WTC11 (cell line): ENCODE data around the gene ANKRD28. TPM values are rescaled to one million over a fixed set of nuclear protein-coding genes. Genes with fewer than 3 reads are reported as not detected.
A peak's percentile ranks its signal among the peaks of the same experiment; 100 is the strongest.

ENCODE experiments used
- ATAC-seq: fragments of 200-7000 bp; cut with Tn5 transposase; 2 replicates; pipeline ENCODE4 v1.10.0; 2021; ENCODE audit warnings: mild to moderate bottlenecking, moderate library complexity
- CTCF ChIA-PET: fragments of 300-600 bp; sonication (Branson Sonifier 250); formaldehyde crosslinking; loops from one replicate; lab custom pipeline; 2021; ENCODE audit warnings: antibody characterized with exemption; lab: Charles Lee
- POLR2A ChIA-PET: fragments of 350-600 bp; sonication (Branson Sonifier 250); formaldehyde crosslinking; loops from one replicate; lab custom pipeline; 2021; ENCODE audit warnings: antibody characterized with exemption; lab: Charles Lee
- DNase-seq: peaks from one replicate; pipeline ENCODE4 v3.0.0; 2021; ENCODE audit warnings: low spot score
- H3K27ac Mint-ChIP-seq: 2 replicates; pipeline ENCODE4 v1.8.0; 2021; ENCODE audit warnings: mixed read lengths
- H3K27me3 Mint-ChIP-seq: 2 replicates; pipeline ENCODE4 v1.8.0; 2021; ENCODE audit warnings: low read depth, mild to moderate bottlenecking, moderate library complexity, mixed read lengths
- H3K36me3 Mint-ChIP-seq: 2 replicates; pipeline ENCODE4 v1.8.0; 2021; ENCODE audit warnings: mixed read lengths
- H3K4me1 Mint-ChIP-seq: 2 replicates; pipeline ENCODE4 v1.8.0; 2022; ENCODE audit warnings: mixed read lengths
- H3K4me3 Mint-ChIP-seq: 2 replicates; pipeline ENCODE4 v1.8.0; 2021; ENCODE audit warnings: mild to moderate bottlenecking, moderate library complexity, mixed read lengths
- H3K9me3 Mint-ChIP-seq: 2 replicates; pipeline ENCODE4 v1.8.0; 2021; ENCODE audit warnings: mixed read lengths
- ATF1 ChIP-seq: sonication (generic); formaldehyde crosslinking; IDR thresholded peaks from 2 replicates; pipeline ENCODE4 v1.8.1; 2023; ENCODE audit warnings: mild to moderate bottlenecking, moderate library complexity, missing genetic modification reagents
- ATF3 ChIP-seq: sonication (generic); formaldehyde crosslinking; conservative IDR thresholded peaks from 2 replicates; pipeline ENCODE4 v1.8.1; 2022; ENCODE audit warnings: mild to moderate bottlenecking, missing genetic modification reagents
- ATF6 ChIP-seq: sonication (generic); formaldehyde crosslinking; IDR thresholded peaks from 2 replicates; pipeline ENCODE4 v1.8.1; 2023; ENCODE audit warnings: mild to moderate bottlenecking, missing genetic modification reagents
- CBFB ChIP-seq: sonication (generic); formaldehyde crosslinking; IDR thresholded peaks from 2 replicates; pipeline ENCODE4 v1.8.1; 2022; ENCODE audit warnings: mild to moderate bottlenecking, low read depth, missing genetic modification reagents
- E2F1 ChIP-seq: sonication (generic); formaldehyde crosslinking; IDR thresholded peaks from 2 replicates; pipeline ENCODE4 v1.8.0; 2022; ENCODE audit warnings: mild to moderate bottlenecking, missing genetic modification reagents
- GTF2I ChIP-seq: fragments of 250-450 bp; sonication (Bioruptor Pico); conservative IDR thresholded peaks from 2 replicates; pipeline ENCODE4 v1.4.0; 2021; ENCODE audit warnings: mild to moderate bottlenecking
- IRF1 ChIP-seq: sonication (generic); formaldehyde crosslinking; IDR thresholded peaks from 2 replicates; pipeline ENCODE4 v1.8.0; 2023; ENCODE audit warnings: missing genetic modification reagents
- JUN ChIP-seq: sonication (generic); formaldehyde crosslinking; IDR thresholded peaks from 2 replicates; pipeline ENCODE4 v1.8.0; 2023; ENCODE audit warnings: mild to moderate bottlenecking, missing genetic modification reagents
- MYBL2 ChIP-seq: sonication (generic); formaldehyde crosslinking; IDR thresholded peaks from 2 replicates; pipeline ENCODE4 v1.8.1; 2023; ENCODE audit warnings: mild to moderate bottlenecking, moderate library complexity, missing genetic modification reagents
- NFATC4 ChIP-seq: fragments of 250-450 bp; sonication (Bioruptor Pico); IDR thresholded peaks from 2 replicates; pipeline ENCODE4 v1.9.0; 2021; ENCODE audit warnings: mild to moderate bottlenecking
- SMAD4 ChIP-seq: sonication (generic); formaldehyde crosslinking; IDR thresholded peaks from 2 replicates; pipeline ENCODE4 v1.8.0; 2022; ENCODE audit warnings: mild to moderate bottlenecking, missing genetic modification reagents
- STAT6 ChIP-seq: sonication (generic); formaldehyde crosslinking; conservative IDR thresholded peaks from 2 replicates; pipeline ENCODE4 v1.8.1; 2023; ENCODE audit warnings: mild to moderate bottlenecking, low read depth, missing genetic modification reagents, moderate library complexity
- TEAD4 ChIP-seq: sonication (generic); formaldehyde crosslinking; IDR thresholded peaks from 2 replicates; pipeline ENCODE4 v1.8.0; 2022; ENCODE audit warnings: mild to moderate bottlenecking, missing genetic modification reagents
- TP53 ChIP-seq: sonication (generic); formaldehyde crosslinking; IDR thresholded peaks from 2 replicates; pipeline ENCODE4 v1.8.1; 2023; ENCODE audit warnings: mild to moderate bottlenecking, missing genetic modification reagents
- USF2 ChIP-seq: sonication (generic); formaldehyde crosslinking; IDR thresholded peaks from 2 replicates; pipeline ENCODE4 v1.8.1; 2023; ENCODE audit warnings: mild to moderate bottlenecking, missing genetic modification reagents, moderate library complexity
- ZMAT4 ChIP-seq: fragments of 250-450 bp; sonication (Bioruptor Pico); IDR thresholded peaks from 2 replicates; pipeline ENCODE4 v1.9.0; 2021; ENCODE audit warnings: mild to moderate bottlenecking
- ZNF121 ChIP-seq: sonication (generic); formaldehyde crosslinking; IDR thresholded peaks from 2 replicates; pipeline ENCODE4 v1.8.0; 2023; ENCODE audit warnings: missing genetic modification reagents
- ZNF219 ChIP-seq: sonication (generic); formaldehyde crosslinking; IDR thresholded peaks from 2 replicates; pipeline ENCODE4 v1.8.0; 2023; ENCODE audit warnings: missing genetic modification reagents, mild to moderate bottlenecking, borderline replicate concordance
- ZNF423 ChIP-seq: fragments of 250-450 bp; sonication (Bioruptor Pico); IDR thresholded peaks from 2 replicates; pipeline ENCODE4 v2.1.2; 2022; ENCODE audit warnings: mild to moderate bottlenecking, moderate library complexity
- ZNF512 ChIP-seq: sonication (generic); formaldehyde crosslinking; IDR thresholded peaks from 2 replicates; pipeline ENCODE4 v1.8.1; 2022; ENCODE audit warnings: missing genetic modification reagents, borderline replicate concordance
- total RNA-seq: library from RNA; stranded (reverse); gene quantifications from 3 replicates; pipeline ENCODE4 v1.2.3, GENCODE V29; 2021

ANKRD28 gene
- total RNA-seq, 1 experiment from 2014 or later, result 51.6 TPM

GRCh38 chr3:15757824-15758223 lies 40.0 kb downstream of the ANKRD28 start:
- DNase-seq, result no peak
- TF ChIP-seq CBFB, result no peak
- TF ChIP-seq NFATC4 (CRISPR knock-in tag), result no peak
- no peak for TF ChIP-seq ZMAT4 (CRISPR knock-in tag)
- no peak for TF ChIP-seq ZNF512 (CRISPR knock-in tag)
- no peak for TF ChIP-seq ATF6
- no peak for TF ChIP-seq E2F1
- TF ChIP-seq SMAD4 (CRISPR knock-in tag), result no peak
- TF ChIP-seq USF2 (CRISPR knock-in tag), result no peak
- no peak for TF ChIP-seq ZNF121 (CRISPR knock-in tag)
- TF ChIP-seq ATF1 (CRISPR knock-in tag), result no peak
- H3K4me3 Mint-ChIP-seq, result no peak overlapping the region
- ChIA-PET CTCF (interaction anchor here (0.8 kb wide), 1 partner anchor 421 kb away, joined by 3 read pairs; no protein-coding TSS in a partner anchor), POLR2A (no interaction called here)
- H3K9me3 Mint-ChIP-seq, result no peaks in the 10 kb centered on the region
- peaks cover 56% of the 10 kb centered on the region for H3K4me1 Mint-ChIP-seq
- no peak for ATAC-seq
- H3K27ac Mint-ChIP-seq, result no peak overlapping the region
- no peaks in the 10 kb centered on the region for H3K36me3 Mint-ChIP-seq
- H3K27me3 Mint-ChIP-seq, result no peaks in the 10 kb centered on the region

- peaks cover 58% of the 10 kb centered on the region for H3K4me1 Mint-ChIP-seq
- H3K9me3 Mint-ChIP-seq, result no peaks in the 10 kb centered on the region
- ChIA-PET POLR2A (no interaction called here), CTCF (no interaction called here)
- H3K4me3 Mint-ChIP-seq, result peak overlapping the region; percentile 53
- peak overlapping the region; percentile 84 for H3K27ac Mint-ChIP-seq
- no peaks in the 10 kb centered on the region for H3K27me3 Mint-ChIP-seq
- no peaks in the 10 kb centered on the region for H3K36me3 Mint-ChIP-seq
- no peak for DNase-seq
- ATAC-seq, result peak; percentile 83
- TF ChIP-seq JUN (CRISPR knock-in tag), result no peak
- no peak for TF ChIP-seq ATF3 (CRISPR knock-in tag)
- TF ChIP-seq TP53, result no peak
- TF ChIP-seq E2F1, result no peak
- TF ChIP-seq IRF1, result no peak
- TF ChIP-seq ZNF219 (CRISPR knock-in tag), result no peak
- TF ChIP-seq TEAD4, result no peak
- no peak for TF ChIP-seq ZNF121 (CRISPR knock-in tag)
- TF ChIP-seq ZNF423, result no peak
- TF ChIP-seq MYBL2 (CRISPR knock-in tag), result no peak
- TF ChIP-seq GTF2I (CRISPR knock-in tag), result no peak
- no peak for TF ChIP-seq STAT6 (CRISPR knock-in tag)
These were observed 41.3 kb downstream of the ANKRD28 start for GRCh38 chr3:15756505-15756904.
